ENCODE measurements around the gene DPYD.

DPYD gene

GRCh38 chr1:97832481-97832880, 88.4 kb downstream of the DPYD start:
- DNase-seq (ENCODE audit: extremely low spot score): no peak
- ChIA-PET POLR2A (no interaction called here), CTCF (no interaction called here)
- no peak for TF ChIP-seq FOXA1 (IDR thresholded peaks at IDR 0.05)

GRCh38 chr1:97827887-97828286, 92.9 kb downstream of the DPYD start:
- no peak for DNase-seq (ENCODE audit: extremely low spot score)
- TF ChIP-seq FOXM1 (IDR thresholded peaks at IDR 0.05; ENCODE audit: borderline replicate concordance) (no peak), FOXK2 (IDR thresholded peaks at IDR 0.05) (no peak), SUZ12 (IDR thresholded peaks at IDR 0.05) (no peak), ELF4 (IDR thresholded peaks at IDR 0.05) (no peak), FOXA1 (IDR thresholded peaks at IDR 0.05) (no peak), PKNOX1 (IDR thresholded peaks at IDR 0.05) (no peak), TARDBP (IDR thresholded peaks at IDR 0.05) (no peak), ZNF384 (IDR thresholded peaks at IDR 0.05) (no peak), ARNT (IDR thresholded peaks at IDR 0.05) (no peak), CTBP1 (IDR thresholded peaks at IDR 0.05; ENCODE audit: borderline replicate concordance) (no peak), BHLHE40 (IDR thresholded peaks at IDR 0.05; ENCODE audit: borderline replicate concordance) (no peak), LEF1 (IDR thresholded peaks at IDR 0.05; ENCODE audit: borderline replicate concordance) (no peak), SP1 (IDR thresholded peaks at IDR 0.05) (no peak), L3MBTL2 (conservative IDR thresholded peaks at IDR 0.05) (no peak), HDGF (IDR thresholded peaks at IDR 0.05; ENCODE audit: borderline replicate concordance) (no peak), NFRKB (IDR thresholded peaks at IDR 0.05) (no peak)
- ChIA-PET CTCF (no interaction called here), POLR2A (no interaction called here)

GRCh38 chr1:97826820-97827219, 94.0 kb downstream of the DPYD start:
- peak; percentile 16 for DNase-seq (ENCODE audit: extremely low spot score)
- ChIA-PET POLR2A (no interaction called here), CTCF (no interaction called here)
- TF ChIP-seq ZNF384 (IDR thresholded peaks at IDR 0.05) (no peak), ELF4 (IDR thresholded peaks at IDR 0.05) (no peak), HDGF (IDR thresholded peaks at IDR 0.05; ENCODE audit: borderline replicate concordance) (no peak)

GRCh38 chr1:97824624-97825023, 96.2 kb downstream of the DPYD start:
- no peak for DNase-seq (ENCODE audit: extremely low spot score)
- TF ChIP-seq FOXM1 (IDR thresholded peaks at IDR 0.05; ENCODE audit: borderline replicate concordance) (no peak), CTBP1 (IDR thresholded peaks at IDR 0.05; ENCODE audit: borderline replicate concordance) (no peak), SUZ12 (IDR thresholded peaks at IDR 0.05) (no peak), L3MBTL2 (conservative IDR thresholded peaks at IDR 0.05) (no peak), SP1 (IDR thresholded peaks at IDR 0.05) (no peak), ZNF384 (IDR thresholded peaks at IDR 0.05) (no peak), HDGF (IDR thresholded peaks at IDR 0.05; ENCODE audit: borderline replicate concordance) (no peak), ELF4 (IDR thresholded peaks at IDR 0.05) (no peak)
- CTCF ChIA-PET: no interaction called here
- POLR2A ChIA-PET: no interaction called here

- POLR2A ChIA-PET: no interaction called here
Observed at GRCh38 chr1:97824200-97824599, 96.6 kb downstream of the DPYD start.

GRCh38 chr1:97820470-97821188, 100.2 kb downstream of the DPYD start:
- TF ChIP-seq SUZ12 (IDR thresholded peaks at IDR 0.05) (no peak), ELF4 (IDR thresholded peaks at IDR 0.05) (no peak), PKNOX1 (IDR thresholded peaks at IDR 0.05) (no peak), FOXM1 (IDR thresholded peaks at IDR 0.05; ENCODE audit: borderline replicate concordance) (no peak), TARDBP (IDR thresholded peaks at IDR 0.05) (no peak), BHLHE40 (IDR thresholded peaks at IDR 0.05; ENCODE audit: borderline replicate concordance) (no peak), HDGF (IDR thresholded peaks at IDR 0.05; ENCODE audit: borderline replicate concordance) (no peak), SP1 (IDR thresholded peaks at IDR 0.05) (no peak), ARNT (IDR thresholded peaks at IDR 0.05) (no peak), FOXK2 (IDR thresholded peaks at IDR 0.05) (no peak), LEF1 (IDR thresholded peaks at IDR 0.05; ENCODE audit: borderline replicate concordance) (no peak), L3MBTL2 (conservative IDR thresholded peaks at IDR 0.05) (no peak), FOXA1 (IDR thresholded peaks at IDR 0.05) (no peak), NFRKB (IDR thresholded peaks at IDR 0.05) (no peak), CTBP1 (IDR thresholded peaks at IDR 0.05; ENCODE audit: borderline replicate concordance) (no peak), ZNF384 (IDR thresholded peaks at IDR 0.05) (no peak)
- CTCF ChIA-PET: no interaction called here
- POLR2A ChIA-PET: no interaction called here

More at GRCh38 chr1:97824200-97824599, 96.6 kb downstream of the DPYD start:
- no peak for DNase-seq (ENCODE audit: extremely low spot score)
- TF ChIP-seq CTBP1 (IDR thresholded peaks at IDR 0.05; ENCODE audit: borderline replicate concordance) (no peak), PKNOX1 (IDR thresholded peaks at IDR 0.05) (no peak), FOXK2 (IDR thresholded peaks at IDR 0.05) (no peak), HDGF (IDR thresholded peaks at IDR 0.05; ENCODE audit: borderline replicate concordance) (no peak), ARNT (IDR thresholded peaks at IDR 0.05) (no peak), FOXM1 (IDR thresholded peaks at IDR 0.05; ENCODE audit: borderline replicate concordance) (no peak)
- CTCF ChIA-PET: no interaction called here

GRCh38 chr1:97816927-97817326, 103.9 kb downstream of the DPYD start:
- ChIA-PET POLR2A (no interaction called here), CTCF (no interaction called here)
- DNase-seq (ENCODE audit: extremely low spot score): no peak
- TF ChIP-seq NFRKB (IDR thresholded peaks at IDR 0.05) (no peak), CTBP1 (IDR thresholded peaks at IDR 0.05; ENCODE audit: borderline replicate concordance) (no peak), L3MBTL2 (conservative IDR thresholded peaks at IDR 0.05) (no peak)

More at GRCh38 chr1:97820470-97821188, 100.2 kb downstream of the DPYD start:
- peak; percentile 14 for DNase-seq (ENCODE audit: extremely low spot score)

Data from HEK293T (cell line).